NCI-H748 (cell line): ENCODE results near the gene NSG2.

Experiments
- DNase-seq: peaks from one replicate; lab custom pipeline; 2025; ENCODE audit not compliant: unreplicated experiment; lab: John Stamatoyannopoulos, UW

Gene NSG2

DNA sequence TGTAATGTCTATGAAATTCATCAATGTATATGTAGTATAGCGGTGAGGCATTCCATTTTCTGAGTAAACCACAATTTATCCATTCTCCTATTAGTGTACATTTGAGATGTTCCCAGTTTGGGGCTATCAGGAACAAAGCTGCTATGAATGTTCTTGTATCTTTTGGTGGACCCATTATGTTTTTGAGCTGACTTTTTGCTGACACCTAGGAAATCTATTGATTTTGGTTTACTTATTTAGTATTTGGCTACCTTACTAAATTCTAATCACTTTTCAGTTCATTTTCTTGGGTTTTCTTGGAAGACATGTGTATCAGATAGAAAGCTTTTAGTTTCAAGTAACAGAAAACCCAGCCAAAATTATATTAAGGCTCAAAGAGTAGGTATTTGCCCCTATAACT is 13.7 kb downstream of the NSG2 start:
- DNase-seq = no peak

DNA sequence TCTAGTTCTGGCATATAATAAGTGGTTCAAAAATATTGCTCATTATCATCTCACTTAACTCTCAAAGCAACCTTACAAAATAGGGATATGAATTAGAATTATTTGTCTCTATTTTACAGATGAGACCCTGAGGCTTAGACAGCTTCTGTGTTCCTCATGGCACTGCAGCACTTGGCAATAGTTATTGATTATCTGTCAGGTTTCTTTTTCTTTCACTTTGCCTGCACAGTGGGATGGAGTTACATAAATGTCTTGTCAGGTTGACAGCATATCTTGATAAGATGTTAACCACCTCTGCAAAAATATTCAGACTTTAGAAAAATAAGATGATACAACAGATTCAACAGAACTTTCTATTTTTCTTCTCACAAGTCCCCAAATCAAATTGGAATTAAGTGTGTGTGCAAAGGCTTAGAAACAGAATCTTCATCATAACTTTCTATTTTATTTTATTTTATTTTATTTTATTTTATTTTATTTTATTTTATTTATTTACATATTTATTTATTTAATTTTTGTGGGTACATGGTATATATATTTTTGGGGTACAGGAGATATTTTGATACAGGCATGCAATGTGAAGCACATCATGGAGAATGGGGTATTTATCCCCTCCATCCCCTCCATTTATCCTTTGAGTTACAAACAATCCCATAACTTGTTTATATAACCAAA is 17.7 kb downstream of the NSG2 start:
- DNase-seq = no peak

DNA sequence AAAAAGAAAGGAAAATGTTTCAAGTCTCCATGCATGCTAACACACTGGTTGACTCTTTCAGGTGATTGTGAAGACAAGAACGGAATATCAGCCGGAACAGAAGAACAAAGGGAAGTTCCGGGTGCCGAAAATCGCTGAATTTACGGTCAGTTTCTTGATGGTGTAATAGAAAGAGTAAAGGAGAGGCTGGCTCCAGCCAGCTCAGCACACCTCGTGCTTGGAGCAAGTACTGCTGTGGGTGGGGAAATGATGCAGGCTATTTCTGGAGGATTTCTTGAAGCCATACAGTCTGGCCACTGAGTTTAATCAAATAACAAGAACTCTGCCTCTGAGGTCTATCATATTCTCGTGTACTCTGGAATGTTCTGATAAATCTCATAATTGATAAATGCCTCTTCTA is 18.7 kb downstream of the NSG2 start:
- DNase-seq = no peak

DNA sequence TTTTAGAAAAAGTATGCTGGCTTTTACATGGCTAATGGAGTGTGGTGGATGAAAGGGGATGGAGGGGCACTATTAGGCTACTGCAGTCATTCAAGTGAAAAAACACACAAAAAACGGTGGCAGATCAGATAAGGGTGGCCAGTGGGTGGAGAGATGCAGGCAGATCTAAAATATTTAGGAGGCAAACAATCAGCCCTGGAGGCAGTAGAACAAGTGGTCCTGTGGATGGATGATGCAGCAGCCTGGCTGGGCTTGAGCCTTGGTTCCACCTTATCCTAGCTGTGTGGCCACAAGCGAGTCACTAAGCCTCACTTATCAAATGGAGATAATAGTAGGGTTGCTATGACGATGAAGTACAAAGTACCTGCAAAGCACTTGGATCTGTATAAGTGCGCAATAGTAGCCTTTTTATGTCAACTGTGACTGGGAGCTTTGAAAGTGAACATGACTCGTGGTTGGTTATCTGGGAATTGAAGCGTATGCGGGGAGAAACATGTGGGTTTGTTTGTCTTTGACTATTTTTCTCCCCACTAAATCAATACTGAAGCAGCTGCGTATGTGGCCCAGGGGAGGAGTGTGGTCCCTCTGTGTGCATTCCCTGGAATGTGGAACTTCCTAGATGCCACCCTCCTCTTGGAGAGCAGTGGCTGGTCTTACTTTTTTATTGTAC is 20.2 kb downstream of the NSG2 start:
- DNase-seq = peak; percentile 89

DNA sequence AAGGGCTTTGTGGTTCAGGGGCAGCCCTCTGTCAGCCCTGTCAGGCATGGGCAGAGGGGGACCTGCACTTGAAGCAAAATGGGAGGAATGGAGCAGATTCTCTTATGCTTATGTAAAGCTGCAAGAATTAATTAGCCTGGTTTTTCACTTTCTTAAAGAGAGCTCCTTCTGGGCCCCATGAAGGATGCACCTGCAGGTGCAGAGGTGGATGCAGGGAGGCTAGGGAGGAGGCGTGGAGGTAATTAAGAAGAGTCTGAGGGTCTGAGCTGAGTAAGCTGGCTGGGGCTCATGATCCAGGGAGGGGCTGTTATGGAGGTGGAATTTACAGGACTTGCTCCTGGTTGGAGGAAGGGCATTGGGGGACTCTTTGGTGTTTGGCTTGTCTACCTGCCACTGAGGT is 22.0 kb downstream of the NSG2 start:
- no peak for DNase-seq

DNA sequence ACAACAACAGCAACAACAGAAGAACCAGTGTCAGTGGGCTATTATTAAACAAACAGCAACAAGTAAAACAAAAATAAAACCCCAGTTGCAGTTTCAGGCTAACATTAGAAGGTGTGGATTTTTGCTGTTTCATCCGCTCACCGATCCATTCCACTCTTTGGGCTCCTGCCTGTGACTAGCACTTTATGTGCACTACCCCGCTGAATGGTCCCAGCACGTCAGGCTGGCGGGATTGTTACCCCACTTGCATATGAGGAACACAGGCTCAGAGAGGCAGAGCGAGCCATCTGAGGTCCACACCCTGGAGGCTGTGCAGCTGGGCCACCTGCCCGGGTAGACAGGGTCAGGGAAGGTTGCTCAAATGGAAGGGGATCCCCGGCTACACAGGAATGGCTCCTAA is 26.0 kb downstream of the NSG2 start:
- DNase-seq = no peak

DNA sequence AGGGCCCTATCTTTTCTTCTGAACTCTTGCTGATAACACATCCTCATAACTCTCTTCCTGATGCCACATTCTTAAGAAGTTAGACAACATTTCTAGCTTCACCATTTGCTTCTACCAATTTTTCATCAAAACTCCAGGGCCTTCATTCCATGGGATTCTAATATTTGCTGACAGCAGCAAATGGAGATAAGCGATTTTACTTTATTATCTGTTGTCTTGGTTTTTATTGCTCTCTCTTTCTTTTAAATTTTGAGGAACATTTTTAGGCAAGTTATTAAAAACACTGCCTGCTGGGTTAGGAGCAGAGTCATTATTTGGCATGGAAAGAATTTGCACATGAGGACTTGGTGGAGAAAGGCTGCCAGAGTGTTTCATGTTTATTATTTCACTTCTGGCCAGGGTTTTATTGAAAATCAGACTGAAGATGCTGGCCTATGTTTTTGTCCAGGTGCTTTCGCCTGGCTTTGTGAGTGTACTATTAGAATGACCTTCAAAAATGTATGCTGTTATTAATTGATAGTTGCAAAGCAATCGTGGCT is 27.7 kb downstream of the NSG2 start:
- DNase-seq = no peak

DNA sequence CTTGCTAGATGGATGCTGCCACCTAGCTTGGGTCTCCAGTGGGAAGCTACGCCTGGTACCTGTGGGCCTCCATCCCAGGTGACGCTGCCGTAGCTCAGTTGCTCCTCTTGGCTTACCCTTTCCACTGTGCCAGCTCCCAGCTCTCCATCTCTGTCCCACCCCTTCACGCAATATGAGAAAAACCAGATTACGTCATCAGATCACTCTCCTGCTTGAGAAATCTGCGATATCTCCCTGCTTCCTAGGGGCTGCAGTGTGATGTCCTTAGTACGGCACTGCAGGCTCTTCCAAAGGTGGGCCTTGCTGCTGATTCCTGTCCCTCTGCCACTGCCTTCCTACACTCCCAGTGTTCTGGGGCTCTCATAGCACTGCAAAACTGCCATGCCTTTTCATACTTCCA is 28.9 kb downstream of the NSG2 start:
- DNase-seq = no peak

DNA sequence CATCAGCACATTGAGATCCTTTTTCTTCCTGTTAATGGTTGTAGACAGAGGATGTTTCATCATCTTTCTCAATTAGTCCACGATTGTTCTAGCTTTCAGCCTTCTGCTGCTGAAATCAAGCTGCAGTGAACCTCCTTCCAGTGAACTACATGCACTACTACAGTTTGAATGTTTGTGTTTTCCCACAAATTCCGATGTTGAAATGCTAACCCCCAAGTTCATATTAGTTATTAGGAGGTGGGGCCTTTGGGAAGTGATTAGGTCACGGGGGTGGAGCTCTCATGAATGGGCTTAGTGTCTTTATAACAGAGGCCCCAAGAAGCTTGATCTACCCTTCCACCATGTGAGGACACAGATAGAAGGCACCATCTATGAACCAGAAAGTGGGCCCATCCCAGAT is 32.9 kb downstream of the NSG2 start:
- DNase-seq = no peak

DNA sequence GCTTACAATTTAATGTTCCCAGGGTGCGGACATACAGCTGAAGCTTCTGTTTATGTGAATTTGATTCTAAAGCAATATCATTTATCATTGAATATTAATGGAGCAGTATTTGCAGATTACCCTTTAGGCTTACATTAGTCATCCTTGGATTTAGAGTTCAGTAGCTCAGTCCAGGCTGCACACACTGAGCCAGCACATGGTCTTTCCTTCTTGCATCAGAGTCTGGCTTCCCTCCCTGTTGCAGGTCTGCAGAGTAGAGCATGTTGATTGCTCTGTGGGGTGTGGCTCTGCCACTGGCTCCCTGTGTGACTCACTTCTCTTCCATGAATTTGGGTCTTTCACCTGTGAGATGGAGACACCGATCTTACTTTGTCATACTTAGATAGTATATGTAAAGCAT is 36.8 kb downstream of the NSG2 start:
- peak; percentile 93 for DNase-seq

DNA sequence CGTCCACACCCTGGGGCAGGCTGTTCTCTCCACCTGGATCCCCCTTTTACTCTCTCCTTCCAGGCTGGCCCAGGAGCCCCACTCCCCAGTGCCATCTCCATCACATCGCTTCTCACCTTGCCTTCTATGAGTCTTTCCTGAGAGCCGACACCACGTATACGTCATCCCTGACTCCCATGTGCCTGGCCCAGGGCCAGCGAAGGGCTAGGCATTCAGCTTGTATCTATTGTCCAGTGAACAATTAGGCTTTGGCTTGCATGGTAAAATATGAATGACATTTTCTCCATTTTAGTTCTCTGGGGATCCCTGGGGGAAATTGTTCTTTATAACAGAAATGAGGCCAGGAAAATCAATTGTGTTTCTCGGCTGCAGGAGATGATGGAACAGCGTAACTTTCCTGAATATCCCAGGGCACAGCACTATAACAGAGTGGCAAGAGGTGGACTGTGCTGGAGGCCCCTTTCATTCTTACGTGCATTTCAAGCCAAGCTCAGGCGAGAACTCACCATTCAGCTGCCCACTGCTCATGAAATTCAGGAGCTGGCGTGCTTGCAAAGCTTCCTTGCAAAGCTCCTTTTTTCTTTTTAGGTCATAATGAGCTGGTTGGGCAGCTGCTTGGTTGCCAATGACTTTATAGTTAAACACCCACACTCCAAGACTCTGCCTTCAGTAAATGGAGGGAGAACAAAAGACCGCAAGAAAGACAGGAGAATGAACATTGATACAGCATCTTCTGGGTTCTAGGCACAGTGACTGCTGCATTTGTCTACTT is 37.7 kb downstream of the NSG2 start:
- DNase-seq = peak; percentile 97

DNA sequence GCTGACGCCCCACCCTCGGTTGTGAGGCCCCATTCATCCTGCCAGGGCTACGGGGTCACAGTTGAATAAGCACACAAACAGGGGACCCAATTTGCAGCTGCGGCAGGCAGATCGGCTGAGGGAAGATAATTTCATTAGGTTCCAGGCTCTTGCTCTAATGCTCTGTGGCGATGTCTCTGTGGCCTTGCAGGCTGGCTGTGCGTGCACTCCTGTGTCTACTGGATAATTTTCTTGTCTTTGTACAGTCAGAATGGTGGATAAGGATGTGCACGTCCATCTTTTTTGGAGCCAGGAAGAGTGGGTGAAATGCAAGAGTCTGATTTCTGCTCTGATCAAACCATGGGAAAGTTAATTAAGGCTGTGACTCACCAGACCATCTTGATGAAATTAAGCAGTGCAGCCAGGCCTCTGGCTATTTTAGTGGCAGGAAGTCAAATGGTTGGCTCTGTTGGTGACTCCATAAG is 39.2 kb downstream of the NSG2 start:
- no peak for DNase-seq

DNA sequence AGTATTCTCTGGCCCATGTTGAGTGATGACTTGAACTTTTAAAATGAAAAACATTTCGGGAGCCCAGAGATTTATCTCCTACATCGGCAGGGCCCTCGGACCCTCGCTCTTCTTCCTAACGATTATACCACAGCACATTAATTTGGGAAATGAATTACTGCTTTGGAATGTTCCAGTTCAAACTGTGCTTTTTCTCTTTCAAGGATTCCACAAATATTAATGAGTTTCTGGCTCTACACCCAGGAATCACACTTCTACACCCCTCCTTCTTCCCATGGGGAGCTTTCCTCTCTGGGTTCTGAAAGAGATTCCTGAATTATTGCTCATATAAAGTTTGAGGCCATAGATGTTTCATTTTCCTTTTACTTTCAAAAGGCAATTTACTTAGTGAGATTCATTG is 41.2 kb downstream of the NSG2 start:
- no peak for DNase-seq

DNA sequence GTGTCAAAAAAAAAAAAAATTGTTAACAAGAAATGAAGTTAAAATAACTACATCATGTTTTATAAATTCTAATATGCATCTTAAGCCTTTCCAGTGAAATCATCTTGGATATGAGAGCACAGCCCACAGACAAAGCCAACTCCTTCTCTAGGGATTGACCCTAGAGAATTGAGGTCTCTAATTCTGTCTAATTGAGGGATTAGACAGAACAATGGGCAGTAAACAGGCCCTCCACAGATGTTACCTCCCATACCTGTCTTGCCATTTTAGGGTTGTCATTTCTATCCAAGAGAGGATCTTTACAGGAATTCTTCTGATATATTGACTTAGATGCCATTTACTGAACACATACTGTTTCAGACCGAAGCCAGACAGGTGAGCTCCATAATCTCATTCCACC is 42.3 kb downstream of the NSG2 start:
- DNase-seq = no peak

DNA sequence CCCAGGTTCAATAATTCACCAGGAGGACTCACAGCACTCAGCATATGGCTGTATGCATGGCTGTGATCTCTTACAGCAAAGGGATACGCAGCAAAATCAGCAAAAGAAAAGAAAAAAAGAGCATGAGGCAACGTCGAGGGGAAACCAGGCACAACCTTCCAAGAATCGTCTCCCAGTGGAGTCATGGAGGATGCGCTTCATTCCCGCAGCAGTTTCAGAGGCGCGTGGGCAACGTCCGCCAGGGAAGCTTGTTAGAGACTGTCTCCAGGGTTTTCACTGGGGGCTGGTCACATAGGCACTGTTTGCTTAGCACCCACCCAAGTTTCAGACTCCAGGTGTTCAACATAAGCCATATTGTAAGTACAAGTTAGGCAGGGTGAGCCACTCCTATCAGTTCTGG is 44.6 kb downstream of the NSG2 start:
- no peak for DNase-seq

DNA sequence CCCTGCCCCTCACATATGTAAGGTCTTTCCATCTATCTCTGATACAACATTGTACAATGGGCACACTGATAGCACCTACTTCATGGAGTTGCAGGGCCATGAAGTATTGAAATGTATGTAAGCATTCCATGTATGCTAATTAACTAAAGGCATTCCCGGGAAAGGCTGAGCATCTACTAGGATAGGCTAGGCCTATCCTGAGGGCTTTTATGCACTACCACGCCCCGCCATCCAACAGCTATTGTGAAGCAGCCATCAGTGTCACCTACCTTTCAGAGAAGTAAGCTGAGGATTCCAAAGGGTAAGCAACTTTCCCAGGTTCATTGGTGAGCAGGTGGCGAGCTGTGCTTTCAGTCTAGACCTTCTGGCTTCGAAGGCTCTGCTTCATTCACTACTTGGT is 47.6 kb downstream of the NSG2 start:
- no peak for DNase-seq

DNA sequence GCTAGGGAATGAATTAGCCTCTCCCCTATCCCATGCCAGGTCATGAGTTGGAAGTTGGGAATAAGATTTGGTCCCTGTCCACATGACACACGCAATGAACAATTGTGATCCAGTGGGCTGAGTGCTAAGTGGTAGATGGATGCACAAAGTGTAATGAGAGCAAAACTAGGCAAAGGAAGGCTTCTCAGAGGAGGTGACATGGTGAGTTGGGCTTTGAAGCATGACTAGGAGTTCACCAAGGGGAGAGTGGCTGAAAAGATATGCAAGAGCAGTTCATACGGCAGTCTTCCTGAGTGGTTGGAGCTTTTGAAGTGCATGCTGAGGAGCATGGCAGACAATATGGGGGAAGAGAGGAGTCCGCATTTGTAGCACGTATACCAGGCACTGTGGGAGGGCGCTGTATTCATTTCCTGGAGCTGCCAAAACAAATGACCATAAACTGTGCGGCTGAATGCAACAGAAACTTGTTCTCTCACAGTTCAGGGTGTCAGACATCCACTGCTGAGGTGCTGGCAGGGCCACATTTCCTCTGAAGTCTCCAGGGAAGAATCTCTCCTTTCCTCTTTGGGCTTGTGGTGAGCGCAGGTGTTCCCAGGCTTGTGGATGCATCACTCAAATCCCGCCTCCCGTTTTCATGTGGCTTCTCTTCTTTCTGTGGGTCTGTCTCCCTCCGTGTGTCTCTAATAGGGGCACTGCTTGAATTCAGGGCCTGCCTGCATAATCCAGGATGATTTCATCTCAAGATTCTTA is 49.5 kb downstream of the NSG2 start:
- no peak for DNase-seq

DNA sequence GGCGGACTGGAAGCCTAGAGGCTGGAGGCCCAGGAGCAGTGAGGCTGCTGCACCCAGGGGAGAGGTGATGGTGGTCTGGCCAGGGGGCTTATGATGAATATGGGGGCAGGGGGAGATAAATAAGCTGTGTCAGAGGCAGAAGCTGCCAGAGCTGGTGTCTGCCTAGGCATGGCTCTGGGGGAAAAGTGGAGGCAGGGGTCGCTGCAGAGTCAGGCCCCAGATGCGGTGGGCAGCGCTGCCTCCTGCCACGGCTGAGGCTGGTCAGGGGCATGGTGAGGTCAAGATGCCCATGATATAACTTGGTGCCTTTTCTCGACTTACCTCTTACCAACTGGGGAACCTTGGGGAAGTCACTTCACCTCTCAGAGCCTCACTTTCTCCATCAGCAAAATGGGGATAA is 51.1 kb downstream of the NSG2 start:
- no peak for DNase-seq

DNA sequence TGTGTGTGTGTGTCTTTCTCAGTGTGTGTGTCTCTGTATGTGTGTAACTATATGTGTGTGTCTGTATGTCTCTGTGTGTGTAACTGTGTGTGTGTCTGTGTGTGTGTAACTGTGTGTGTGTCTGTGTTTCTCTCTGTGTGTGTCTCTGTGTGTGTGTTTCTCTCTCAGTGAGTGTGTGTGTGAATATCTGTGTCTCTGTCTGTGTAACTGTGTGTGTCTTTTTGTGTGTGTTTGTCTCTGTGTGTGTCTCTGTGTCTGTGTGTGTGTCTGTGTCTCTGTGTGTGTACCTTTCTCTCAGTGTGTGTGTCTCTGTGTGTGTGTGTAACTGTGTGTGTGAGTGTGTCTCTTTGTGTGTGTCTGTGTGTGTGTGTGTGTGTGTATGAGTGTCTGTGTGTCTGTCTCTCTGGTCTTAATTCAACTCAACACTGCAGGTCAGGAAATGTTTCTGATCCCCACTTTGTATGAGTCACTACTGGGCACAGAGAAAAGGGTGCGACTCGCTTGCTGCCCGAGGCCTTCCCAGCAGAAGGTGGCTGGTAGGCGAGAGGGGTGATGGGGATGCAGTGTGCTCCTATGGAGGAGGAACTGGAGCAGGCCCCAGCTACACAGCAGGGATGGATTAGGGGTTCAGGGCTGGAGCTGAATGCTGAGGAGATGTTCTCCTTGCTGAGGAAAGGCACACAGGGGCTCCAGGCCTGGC is 52.1 kb downstream of the NSG2 start:
- no peak for DNase-seq

DNA sequence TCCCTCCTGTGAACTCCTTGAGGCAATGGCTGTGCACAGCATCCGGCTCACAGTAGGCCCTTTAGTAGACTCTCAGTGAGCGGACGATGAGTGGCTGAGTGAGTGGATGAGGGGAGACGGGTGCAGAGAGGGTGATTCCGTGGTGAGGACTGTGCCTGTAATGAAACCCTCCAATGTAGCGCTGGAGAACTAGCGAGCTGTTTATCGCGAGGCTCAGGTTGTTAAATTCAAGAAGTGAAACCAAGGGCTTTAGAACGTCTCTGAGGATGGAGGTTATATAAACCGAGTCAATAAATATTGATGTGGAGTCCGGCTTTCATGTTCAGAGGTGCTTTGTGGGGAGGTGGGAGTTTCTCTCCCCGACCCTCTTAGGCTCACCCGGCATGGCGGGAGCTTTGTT is 53.2 kb downstream of the NSG2 start:
- DNase-seq = no peak

DNA sequence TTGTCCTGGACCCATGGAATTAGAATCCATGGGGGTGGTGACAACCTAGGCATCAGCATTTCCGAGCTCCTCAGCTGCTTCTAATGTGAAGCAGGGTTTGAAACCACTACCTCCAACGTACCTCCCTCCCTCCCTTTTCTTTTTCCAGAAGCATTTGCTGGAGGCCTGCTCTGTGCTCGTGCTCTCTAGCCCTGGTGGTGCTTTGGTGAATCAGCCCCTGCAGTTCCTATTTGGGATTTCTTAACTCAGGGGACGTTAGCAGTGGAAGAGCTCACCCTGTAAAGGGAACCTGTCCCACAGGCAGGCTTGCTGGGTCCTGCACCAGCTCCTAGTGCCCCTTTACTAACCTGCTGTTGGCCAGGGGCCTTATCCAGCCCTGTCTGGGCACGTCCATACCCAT is 55.0 kb downstream of the NSG2 start:
- DNase-seq = no peak
